HG02970 (cell line): Measurements from ENCODE around the gene PAIP2.

Source experiments
- ATAC-seq: cut with Tn5 transposase; IDR thresholded peaks from one replicate; pipeline ENCODE4 v1.9.1; 2021; ENCODE audit warnings: mild to moderate bottlenecking, moderate library complexity, moderate number of reproducible peaks; ENCODE audit not compliant: unreplicated experiment, low FRiP score

Gene PAIP2

DNA sequence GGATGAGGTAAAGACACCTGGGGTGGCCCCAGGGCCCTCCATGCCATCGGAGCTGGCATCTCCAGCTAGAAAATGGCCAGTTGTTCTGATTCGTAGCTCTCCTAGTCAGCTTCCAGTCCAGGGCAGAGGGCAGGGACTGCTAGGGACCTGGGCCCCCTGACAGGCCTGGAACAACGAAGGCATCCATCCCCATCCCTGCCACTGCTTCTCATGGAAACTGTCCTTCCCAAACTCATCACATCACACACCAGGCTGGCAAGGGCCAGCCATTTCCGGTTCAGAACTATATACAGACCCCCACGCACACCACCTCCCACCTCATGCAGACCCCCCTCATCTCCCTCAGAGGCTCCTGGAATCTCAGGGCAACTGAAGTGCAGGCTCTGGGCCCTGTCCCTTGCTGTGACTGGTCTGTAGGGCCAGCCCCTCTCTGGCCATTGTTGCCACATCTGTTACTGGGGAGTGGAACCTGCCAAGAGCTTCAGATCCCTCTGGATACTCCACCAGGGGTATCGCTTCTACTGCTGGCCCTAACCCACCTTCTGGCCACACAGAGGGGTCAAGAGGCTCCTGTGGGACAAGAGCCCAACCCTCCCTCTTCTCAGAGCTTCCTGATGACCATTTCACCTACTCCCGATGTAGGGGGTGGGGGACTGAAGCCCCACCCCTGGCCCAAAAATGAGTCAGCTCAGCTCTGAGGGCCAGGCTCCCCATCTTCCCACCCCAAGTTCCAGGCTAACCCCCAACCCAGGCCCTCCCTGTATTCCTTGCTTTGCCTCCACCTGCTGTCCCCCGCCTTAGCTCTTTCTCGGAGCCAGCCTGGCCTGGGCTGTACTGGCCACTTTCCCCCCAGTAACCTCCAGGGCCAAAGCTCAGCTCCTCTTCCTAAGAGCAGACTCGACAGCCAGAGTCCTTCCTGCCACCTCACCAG is 49.2 kb downstream of the PAIP2 start:
- ATAC-seq = no peak

DNA sequence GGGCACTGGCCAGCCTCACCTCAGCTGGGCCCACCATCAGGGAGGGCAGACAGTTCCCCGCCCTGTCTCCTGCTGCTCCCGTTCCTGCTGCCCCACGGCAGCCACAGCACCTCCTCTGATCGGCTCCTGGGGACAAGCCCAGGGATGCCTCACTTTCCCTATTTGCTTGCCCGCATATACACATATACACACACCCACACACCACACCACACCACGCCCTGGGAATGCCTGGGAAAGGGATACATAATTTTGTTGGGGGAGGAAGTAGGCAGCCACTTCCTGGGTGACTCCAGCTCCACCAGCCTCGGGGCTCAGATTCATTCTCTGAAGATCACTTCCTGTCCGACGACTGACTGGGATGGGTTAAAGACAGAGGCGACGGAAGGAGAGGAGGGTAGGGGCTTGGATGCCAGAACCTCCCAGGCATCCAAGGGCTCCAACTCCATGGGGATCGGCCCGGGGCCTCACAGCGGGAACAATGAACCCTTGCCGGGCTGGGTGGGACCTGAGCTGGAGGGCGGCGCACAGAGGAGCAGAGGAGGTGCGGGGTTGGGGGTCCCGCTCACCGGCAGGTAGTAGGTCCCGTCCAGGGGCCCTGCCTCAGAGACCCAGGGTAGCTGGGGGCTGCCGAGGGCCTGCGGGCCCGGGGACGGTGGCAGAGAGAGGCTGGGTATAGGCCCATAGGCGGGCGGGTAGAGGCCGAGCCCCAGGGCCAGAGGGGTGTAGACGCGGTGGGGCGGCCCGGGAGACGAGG is 50.1 kb downstream of the PAIP2 start:
- ATAC-seq = no peak

DNA sequence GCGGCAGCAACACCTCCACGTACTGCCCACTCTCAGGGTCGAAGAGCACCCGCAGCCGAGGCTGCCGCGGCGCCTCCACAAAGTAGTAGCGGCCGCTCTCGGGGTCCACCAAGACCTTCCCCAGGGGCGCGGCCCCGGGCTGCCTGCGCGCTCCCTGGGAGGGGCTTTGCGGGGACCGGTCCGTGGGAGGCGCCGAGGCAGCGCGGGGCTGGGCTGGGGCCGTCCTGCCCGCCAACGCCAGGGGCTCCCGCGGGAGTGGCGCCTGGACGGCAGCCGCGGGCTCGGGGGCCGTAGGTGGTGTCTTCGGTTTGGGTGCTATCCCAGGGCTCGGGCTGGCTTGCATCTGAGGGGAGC is 50.6 kb downstream of the PAIP2 start:
- ATAC-seq = peak; percentile 10

DNA sequence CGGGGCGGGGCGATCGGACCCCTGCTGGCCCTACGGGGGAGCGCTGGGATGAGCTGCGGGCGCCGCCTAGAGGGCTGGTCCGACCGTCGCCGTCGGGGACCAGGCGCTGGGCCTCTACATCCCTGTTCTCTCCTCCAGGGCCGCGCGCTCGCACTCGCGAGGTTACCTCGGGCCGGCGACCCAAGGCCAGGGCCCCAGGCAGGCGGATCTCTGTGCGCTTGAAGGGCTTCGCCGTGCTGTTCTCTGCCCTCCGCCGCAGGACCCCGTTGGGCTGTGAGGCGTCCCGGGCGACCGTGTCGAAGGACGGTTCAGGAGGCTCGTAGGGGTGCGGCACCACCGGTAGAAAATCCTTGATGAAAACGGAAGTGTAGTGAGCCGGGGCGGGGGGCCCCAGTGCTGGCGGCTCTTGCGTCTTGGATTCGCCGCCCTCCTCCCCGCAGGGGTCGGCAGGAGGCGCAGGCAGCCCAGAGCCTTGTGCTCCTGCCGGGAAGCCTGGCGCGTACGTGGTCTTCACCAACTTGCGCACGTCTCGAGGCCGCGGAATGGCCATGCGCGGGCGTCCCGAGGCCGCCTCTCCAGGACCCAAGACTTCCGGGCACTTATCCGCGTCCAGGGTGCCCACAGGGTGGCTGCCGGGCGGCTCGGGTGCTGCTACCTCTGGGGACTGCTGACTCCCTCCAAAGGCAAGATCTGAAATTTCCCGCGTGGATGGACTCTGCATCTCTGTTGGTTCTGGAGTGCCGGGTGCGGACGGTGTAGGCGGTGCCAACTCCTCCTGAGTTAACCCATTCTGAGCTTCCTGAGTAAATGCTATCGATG is 51.2 kb downstream of the PAIP2 start:
- peak; percentile 43 for ATAC-seq

DNA sequence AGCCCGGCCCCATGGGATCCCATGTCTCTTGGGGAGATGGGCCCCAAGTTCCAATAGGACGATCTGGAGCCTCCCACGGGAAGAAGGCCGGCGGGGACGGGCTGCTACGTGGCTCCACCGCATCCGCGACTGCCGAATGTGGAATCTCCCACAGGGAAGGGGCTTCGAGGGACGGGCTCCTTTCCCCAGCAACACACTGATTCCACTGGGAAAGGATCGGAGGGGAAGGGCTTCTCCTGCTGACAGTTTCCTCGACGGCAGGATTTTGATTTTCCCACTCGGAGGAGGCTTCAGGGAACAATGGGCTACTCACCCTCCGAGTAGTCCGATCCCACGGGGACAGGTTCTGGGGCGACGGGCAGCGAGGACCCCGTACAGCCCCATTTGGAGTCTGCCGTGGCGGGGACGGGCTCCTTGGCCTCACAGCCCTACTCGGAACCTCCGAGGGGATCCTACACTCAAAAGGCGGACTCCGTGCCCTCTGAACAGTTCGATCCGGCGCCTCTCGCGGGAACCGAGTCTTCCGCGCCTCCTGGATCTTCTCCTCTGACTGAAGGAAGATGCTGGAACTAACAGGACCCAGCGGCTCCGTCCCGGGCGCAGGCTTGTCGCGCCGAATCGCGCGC is 52.0 kb downstream of the PAIP2 start:
- ATAC-seq = no peak

DNA sequence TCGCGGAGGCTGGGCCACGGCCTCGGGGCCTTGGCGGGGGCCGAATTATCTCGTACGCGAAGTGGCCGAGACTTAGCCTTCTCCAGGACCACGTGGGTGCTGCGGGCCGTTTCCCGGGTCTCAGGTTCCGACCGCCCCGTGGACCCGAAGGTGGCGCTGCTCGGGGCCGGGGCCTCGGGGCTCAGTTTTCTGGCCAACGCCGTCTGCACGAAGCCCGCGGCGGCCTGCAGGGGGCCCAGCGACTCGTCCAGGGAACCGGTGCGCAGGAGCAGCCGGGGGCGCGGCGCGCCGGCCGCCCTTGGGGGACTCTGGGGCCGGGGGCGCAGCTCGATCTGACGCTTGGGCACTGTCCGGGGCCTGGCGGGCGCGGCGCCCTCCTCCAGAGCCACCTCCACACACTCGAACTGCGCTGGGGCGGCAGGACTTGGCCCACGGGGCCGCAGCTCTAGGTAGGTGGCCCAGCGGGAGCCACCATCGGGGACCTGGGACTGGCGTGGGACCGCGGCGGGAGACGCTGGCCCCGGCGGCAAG is 52.5 kb downstream of the PAIP2 start:
- no peak for ATAC-seq

DNA sequence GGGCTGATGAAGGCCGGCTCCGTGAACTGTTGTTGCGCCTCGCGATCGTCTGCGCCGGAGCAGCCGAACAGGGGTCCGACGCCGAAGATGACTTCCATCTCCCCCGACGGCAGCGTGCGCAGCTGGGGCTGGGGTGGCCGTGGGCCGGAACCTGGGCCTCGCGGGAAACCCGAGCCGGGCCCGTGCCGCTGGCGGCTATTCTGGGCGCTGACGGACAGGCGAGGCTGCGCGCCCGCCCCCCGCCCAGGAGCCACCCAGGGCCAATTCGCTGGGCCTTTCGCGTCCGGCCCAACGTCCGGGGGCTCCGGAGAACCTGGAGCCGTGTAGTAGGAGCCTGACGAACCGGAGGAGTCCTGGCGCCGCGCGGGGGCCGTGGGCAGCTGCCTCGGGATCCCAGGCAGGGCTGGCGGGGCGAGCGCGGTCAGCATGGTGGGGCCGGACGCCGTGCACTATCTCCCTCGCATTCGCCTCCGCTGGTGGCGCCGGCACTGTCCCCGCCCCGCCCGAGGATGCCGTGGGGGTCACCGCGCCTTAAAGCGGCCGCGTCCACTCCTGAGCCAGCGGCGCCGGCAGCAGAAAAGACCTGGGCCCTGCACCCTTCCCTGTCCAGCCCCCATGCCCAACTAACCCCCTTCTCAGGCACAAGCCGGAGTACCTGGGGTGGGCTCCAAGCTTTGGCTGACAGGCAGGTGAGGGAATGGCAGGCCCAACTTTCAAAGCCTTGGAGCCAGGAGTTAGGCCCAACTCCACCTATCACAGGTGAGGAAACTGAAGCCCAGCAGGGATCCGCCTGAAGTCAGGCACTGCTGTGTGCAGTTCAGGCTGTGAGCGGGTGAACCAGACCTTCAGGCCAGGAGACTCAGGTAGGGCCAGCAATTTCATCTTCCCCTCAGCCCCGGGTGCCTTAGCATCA is 53.3 kb downstream of the PAIP2 start, which contains the start of gene PROB1:
Gene PROB1 (minus strand): TSS at position 451 of the 913 bp plus-strand sequence. CDS start 23 bp downstream, at position 428.
- no peak for ATAC-seq

DNA sequence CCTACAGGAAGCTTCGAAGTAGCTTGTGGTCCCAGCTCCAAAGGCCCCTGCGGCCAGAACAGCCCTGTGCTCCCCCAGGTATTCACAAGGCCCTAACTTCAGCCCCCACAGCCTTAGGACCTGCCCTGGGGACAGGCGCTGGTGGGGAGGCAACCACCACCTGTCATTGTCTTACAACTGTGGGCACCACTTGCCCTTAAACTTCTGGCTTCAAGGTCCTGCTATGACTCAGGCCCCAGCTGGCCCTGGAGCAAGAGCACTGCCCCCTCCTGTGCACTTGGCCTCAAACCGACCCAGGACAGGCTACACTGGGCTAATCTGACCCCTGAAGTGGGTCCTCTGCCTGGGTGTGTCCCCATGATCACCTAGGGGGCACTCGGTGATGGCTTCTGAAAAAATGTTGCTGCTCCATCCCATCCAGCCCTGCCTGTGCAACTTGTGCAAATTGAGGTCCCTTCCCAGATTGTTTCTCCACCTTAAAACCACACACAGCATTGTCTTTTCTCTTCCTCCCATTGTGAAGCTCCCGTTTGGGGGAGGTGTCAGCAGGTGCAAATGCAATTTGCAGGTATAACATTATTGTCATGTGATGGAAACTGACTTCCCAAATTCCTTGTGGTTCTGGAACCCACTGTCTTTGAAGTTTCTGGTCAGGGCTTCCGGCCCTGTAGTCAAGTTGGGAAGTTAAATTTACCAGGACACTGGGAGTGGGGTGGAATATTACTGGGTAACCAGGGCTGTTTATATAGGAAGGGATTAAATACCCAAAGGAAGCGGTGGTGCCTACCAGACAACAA is 54.4 kb downstream of the PAIP2 start:
- no peak for ATAC-seq

DNA sequence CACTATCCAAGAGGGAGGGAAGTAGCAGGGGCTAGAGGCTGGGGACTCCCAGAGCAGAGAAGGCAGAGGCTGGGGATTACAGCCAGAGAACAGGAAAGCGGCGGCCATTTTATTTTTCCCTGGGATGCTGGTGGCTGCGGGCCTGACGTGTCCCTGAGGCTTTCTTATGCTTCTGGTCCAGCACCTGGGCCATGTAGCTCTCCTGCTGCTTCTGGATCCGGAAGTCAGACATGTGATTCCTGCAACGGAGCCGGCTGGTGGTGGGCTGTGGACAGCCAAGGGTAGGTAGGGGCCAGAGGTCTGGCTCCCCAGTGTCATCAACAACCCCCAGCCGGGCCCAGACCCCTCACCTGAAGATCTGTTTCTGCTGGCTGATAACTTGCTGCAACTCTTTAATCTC is 55.0 kb downstream of the PAIP2 start:
- no peak for ATAC-seq

DNA sequence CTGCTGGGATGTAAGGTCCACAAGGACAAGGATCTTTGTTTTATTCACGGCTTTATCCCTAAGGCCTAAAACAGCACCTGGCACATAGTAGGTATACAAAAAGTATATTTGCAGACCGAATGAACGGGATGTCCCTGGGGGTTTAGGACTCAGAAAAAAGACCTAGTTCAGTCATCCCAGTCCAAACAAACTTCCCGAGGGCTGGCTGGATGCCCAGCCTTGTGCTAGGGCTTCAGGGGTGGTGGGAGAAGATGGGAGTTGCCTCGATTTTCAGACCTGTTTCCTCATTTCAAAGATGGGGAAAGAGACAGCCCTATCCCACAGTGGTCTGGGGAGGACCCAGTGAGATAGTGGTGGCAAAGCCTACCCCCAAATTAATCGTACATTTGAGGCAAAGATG is 56.3 kb downstream of the PAIP2 start:
- ATAC-seq = no peak

DNA sequence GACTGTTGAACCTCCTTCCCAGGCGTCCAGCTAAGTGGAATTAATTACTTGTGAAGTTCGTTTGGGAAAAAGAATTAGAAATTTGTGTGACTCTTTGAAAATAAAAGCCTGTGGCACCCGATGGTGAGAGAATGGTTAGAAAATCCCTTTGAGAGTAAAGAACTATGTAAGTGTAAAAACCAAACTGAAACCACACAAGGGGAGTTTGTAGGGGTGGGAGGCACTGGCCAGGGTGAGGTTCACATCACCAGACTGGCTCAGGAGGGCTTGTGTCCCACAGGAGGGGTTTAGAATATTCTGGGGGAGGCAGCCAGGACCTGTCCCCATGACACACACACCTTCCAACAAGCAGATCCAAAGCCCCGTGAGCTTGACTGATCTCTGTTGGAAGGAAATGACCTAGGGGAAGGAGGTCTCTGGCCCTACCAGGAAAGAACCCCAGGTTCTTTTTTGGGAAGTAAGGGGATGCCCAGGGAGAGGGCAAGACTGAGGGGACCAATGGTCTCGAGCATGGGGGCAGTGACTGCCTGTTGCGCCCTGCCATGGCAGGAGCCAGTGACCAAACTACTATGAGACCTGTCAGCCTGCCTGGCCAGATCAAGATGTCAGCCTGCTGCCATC is 58.0 kb downstream of the PAIP2 start:
- no peak for ATAC-seq

DNA sequence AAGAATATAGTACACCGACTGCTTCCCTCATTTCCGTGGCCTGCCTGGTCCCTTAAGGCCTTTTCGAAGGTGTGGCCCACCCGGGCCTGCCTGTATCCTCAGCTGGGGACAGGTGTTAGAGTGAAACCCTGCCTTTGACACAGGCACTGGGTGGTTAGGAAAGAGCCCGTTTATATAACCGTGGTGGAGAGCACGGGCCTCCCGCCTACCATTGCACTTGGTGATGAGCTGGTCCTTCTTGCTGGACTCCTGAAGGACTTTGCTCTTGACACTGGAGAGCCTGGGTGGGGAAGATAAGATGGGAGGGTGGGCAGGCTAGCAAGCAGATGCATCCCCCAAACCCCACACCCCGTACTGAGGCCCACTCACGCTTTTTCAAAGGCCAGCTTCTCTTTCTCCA is 59.9 kb downstream of the PAIP2 start:
- ATAC-seq = no peak

DNA sequence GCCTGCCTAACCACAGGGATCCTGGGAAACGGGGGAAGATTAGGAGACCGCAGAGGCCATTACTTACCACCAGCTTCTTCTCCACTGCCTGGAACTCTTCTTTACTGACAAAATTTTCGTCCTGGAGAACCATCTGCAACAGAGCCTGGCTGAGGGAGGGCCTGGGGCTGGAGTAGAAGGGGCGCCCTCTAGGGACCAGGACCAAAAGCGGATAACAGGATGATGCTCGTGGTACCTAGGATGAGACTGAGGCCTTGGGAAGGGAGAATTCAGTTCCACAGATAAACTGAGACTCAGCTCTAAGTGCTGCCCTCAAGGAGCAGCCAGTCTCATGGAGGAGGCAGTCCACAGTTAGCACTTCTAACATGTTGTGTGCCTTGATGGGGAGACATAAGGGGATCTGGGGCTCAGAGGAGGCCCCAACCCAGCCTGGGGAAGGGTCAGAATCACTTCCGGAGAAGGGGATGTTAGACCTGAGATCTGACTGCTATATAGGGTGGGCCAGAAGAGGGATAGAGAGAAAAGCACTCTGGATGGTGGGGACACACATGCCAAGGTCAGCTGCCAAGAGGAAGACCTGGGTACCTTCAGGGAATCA is 61.0 kb downstream of the PAIP2 start:
- ATAC-seq = no peak

DNA sequence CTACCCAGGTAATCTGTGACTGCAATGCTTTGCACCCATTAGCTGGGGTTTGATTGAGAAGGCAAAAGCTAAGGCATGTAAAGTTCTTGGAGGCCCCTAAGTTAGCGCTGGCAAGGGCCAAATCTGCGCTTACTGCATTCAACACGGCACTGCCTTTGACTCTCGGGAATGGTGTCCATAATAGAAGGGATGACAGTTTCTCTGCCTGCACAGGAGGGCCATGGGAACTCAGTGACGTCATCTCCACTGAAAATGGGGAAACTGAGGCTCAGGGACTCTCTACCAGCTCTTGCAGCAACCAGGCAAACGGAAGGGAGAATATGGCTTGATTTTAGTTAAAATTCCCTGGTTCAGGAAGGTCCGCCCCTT is 61.7 kb downstream of the PAIP2 start:
- no peak for ATAC-seq

DNA sequence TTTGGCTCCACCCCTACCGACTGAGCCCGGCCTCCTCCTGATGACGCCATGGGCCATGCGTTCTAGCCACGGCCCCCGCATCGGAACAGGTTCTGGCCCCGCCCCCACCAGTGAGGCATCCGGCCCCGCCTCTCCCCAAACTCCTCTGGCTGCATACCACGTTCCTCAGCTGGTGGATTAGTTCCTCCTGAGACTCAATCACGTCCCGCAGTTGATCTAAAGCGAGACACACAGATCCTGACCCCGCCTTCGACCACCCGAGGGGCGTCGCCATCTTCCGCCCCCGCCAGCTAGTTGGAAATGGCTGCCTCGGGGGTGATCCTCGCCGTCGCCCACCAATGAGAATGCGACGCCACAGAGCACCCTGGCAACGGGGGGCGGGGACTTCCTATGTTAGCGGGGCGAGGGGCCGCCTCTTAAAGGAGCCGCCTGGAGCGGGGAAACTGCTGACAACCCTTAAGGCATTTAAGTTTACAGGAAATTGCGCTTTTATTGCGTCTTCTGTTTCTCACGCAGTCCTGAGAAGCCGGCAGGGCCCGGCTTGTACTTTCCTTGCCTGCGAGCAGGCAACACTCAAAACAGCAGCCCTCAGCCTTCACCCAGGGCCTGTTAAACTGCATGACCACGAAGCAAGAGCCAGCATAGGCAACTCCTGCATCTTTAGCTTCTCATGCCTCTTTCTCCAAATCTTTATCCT is 62.3 kb downstream of the PAIP2 start, which contains the start of gene SPATA24:
Gene SPATA24 (minus strand): TSS at position 303 of the 697 bp plus-strand sequence. CDS start 29 bp downstream, at position 274.
- peak; percentile 81 for ATAC-seq

DNA sequence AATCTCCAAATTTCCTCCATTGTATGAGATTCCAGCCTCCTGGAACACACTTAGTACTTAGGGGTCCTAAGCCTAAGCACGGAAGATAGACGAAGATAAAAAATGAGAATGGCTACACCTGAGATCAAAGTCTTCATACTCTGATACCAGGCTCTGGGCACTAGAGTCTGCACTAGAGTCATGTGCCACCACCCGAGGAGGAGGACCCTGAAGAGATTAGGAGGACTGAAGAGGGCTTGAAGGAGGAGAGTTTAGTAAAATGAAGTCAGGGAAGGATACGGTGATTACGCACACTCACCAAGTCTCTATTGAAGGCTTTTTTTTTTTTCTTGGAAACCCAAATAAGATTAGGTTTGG is 62.8 kb downstream of the PAIP2 start:
- ATAC-seq = no peak

DNA sequence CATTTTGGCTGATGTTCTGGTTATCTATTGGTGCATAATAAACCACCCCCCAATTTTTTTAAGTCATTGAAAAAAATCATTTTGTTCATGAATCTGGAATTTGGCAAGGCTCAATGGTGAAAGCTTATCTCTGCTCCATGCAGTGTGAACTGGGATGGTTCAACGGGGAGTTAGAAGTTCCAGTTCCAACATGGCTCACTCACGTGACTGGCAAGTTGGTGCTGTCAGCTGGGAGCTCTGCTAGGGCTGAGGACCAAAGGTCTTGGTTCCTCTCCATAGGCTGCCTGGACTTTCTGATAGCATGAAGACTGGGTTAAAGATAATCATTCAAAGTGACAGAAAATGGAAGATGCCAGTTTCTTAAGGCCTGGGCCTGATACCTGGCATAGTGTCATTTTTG is 65.3 kb downstream of the PAIP2 start:
- ATAC-seq = no peak
